ENCODE measurements around the gene ZNF519.

ZNF519 gene

DNA sequence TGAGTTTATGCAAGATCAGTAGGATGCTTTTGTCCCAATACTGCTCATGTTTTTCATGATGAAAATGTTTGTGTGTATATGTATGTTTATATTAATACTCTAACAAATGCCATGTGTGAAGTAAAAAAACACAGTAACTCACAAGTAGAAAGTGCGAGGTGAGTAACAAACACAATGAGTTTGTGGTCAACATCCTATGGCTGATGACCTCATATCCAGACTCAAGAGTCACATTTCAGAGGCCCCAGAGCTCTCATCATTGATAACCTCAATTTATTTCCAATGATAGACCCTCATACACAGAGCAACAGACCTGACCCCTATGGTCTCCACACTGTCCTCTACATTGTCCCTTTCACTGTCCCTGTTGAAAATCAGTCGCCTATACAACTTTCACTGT, 34.5 kb downstream of the ZNF519 start:
- DNase-seq (ENCODE audit: extremely low spot score) = no peak
- CTCF ChIA-PET = no interaction called here
- POLR2A ChIA-PET = no interaction called here
- TF ChIP-seq CTBP1 (IDR thresholded peaks at IDR 0.05; ENCODE audit: borderline replicate concordance) = no peak

DNA sequence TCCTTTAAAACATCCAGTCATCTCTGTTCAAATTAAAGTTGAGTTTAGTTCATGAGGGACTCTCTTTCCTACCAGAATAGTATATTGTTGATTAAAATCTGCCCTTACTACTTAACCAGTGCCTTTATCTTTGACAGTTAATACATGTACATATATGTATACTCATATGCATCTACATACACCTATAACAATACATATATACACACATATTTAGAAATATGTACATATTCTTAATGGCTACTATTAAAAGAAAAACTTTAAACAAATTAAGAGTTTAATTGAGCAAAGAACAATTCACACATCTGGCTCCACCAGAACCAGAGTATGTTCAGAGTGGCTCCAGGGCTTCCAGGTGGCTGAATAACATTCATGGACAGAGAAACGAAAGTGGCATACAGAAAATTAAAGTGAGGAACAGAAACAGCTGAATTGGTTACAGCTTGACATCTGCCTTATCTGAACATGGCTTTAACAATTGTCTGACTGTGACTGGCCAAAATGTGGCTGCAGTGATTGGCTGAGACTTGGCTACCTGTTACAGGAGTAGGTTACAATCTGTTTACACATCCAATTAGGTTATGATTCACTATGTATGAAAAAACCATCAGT, 38.8 kb downstream of the ZNF519 start:
- ChIA-PET POLR2A (no interaction called here), CTCF (interaction anchor here (0.8 kb wide), 1 partner anchor 9 kb away, joined by 3 read pairs; no protein-coding TSS in a partner anchor)
- DNase-seq (ENCODE audit: extremely low spot score) = no peak
- TF ChIP-seq SP1 (IDR thresholded peaks at IDR 0.05) (no peak), CTBP1 (IDR thresholded peaks at IDR 0.05; ENCODE audit: borderline replicate concordance) (no peak), BHLHE40 (IDR thresholded peaks at IDR 0.05; ENCODE audit: borderline replicate concordance) (no peak), TARDBP (IDR thresholded peaks at IDR 0.05) (no peak), L3MBTL2 (conservative IDR thresholded peaks at IDR 0.05) (no peak), SUZ12 (IDR thresholded peaks at IDR 0.05) (no peak), FOXM1 (IDR thresholded peaks at IDR 0.05; ENCODE audit: borderline replicate concordance) (no peak), NFRKB (IDR thresholded peaks at IDR 0.05) (no peak), FOXK2 (IDR thresholded peaks at IDR 0.05) (no peak)
- TF ChIP-seq, protein P1, sequence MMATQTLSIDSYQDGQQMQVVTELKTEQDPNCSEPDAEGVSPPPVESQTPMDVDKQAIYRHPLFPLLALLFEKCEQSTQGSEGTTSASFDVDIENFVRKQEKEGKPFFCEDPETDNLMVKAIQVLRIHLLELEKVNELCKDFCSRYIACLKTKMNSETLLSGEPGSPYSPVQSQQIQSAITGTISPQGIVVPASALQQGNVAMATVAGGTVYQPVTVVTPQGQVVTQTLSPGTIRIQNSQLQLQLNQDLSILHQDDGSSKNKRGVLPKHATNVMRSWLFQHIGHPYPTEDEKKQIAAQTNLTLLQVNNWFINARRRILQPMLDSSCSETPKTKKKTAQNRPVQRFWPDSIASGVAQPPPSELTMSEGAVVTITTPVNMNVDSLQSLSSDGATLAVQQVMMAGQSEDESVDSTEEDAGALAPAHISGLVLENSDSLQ (IDR thresholded peaks at IDR 0.05) = no peak

DNA sequence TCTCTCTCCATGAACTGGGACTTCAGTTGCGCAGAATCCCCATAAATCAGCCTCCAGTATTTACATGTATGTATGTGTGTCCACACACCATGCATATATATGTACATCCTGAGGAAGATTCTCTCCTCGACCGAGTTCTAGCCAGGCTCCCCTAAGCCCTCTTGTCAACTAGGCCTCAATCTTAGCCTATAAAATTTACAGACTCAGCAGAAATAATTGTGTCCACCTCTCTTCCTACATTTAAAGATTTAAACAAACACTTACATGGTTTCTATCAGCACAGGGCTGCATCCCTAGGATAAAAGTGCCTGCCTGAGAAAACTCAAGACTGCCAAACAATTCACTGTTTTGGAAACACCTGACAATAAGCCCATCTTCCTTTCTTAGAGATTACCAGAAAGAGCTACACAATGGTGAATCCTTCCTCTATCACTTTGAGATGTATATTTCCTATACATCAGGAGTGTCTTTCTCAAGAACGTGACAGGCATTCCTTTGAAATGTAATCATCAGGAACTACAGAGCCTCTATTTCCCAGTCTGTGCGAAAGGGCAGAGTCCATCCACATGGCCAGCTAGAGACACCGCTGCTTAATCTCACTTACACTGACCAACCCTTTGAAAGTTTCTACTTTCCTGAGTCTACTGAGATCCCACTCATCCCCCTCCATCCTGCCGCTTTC, 39.5 kb downstream of the ZNF519 start:
- TF ChIP-seq FOXA1 (IDR thresholded peaks at IDR 0.05) (no peak), SP1 (IDR thresholded peaks at IDR 0.05) (no peak), LEF1 (IDR thresholded peaks at IDR 0.05; ENCODE audit: borderline replicate concordance) (no peak), ARNT (IDR thresholded peaks at IDR 0.05) (no peak), FOXK2 (IDR thresholded peaks at IDR 0.05) (no peak), CTBP1 (IDR thresholded peaks at IDR 0.05; ENCODE audit: borderline replicate concordance) (no peak), L3MBTL2 (conservative IDR thresholded peaks at IDR 0.05) (no peak)
- TF ChIP-seq, protein P1 (IDR thresholded peaks at IDR 0.05) = no peak
- ChIA-PET CTCF (no interaction called here), POLR2A (no interaction called here)
- no peak for DNase-seq (ENCODE audit: extremely low spot score)

DNA sequence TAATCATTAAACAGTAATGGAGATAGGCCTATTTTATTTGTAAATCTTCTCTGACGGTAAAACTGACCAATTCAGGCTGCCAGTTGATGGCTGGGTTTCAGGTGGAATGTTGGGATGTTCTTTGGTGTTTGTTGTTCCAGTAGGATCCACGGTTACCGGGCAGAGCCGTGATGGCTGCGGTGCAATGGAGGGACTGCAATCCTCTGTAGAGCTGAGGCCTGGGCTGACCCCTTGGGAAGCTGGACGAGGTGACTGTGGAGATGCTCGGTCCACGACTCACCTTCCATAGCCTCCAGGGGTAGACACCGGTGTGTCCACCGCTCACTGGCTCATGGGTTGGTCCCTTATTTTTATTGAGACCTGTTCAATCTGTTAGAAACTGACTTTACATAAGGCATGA, 42.5 kb downstream of the ZNF519 start:
- ChIA-PET CTCF (no interaction called here), POLR2A (no interaction called here)
- DNase-seq (ENCODE audit: extremely low spot score) = no peak
- TF ChIP-seq SUZ12 (IDR thresholded peaks at IDR 0.05) (no peak), TARDBP (IDR thresholded peaks at IDR 0.05) (no peak), FOXM1 (IDR thresholded peaks at IDR 0.05; ENCODE audit: borderline replicate concordance) (no peak), LEF1 (IDR thresholded peaks at IDR 0.05; ENCODE audit: borderline replicate concordance) (no peak), L3MBTL2 (conservative IDR thresholded peaks at IDR 0.05) (no peak), CTBP1 (IDR thresholded peaks at IDR 0.05; ENCODE audit: borderline replicate concordance) (no peak), FOXA1 (IDR thresholded peaks at IDR 0.05) (no peak), FOXK2 (IDR thresholded peaks at IDR 0.05) (no peak), HDGF (IDR thresholded peaks at IDR 0.05; ENCODE audit: borderline replicate concordance) (no peak), NFRKB (IDR thresholded peaks at IDR 0.05) (no peak), ELF4 (IDR thresholded peaks at IDR 0.05) (no peak), ARNT (IDR thresholded peaks at IDR 0.05) (no peak), ZNF384 (IDR thresholded peaks at IDR 0.05) (no peak), BHLHE40 (IDR thresholded peaks at IDR 0.05; ENCODE audit: borderline replicate concordance) (no peak), SP1 (IDR thresholded peaks at IDR 0.05) (no peak)
- TF ChIP-seq, protein P1 (IDR thresholded peaks at IDR 0.05) = no peak

DNA sequence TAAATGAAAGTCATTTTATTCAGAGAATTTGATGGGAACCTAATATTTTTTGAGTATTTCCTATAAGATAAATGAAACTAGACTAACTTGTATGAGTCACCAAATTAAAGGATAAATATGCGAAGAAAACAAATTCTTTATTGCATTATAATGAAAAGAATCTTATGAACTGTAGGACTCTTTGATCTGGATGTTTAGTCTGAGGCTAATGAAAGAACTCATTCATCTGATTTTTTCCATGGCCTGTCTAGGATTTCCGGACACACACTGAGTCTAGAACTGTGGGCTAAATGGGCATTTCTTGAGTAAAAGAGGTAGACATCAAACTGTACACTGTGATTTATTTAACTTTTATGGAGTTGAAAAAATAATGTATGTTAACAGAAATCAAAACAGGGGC, 43.0 kb downstream of the ZNF519 start:
- CTCF ChIA-PET = no interaction called here

More for the DNA sequence above, 43.0 kb downstream of the ZNF519 start:
- no peak for TF ChIP-seq ZNF384 (IDR thresholded peaks at IDR 0.05)
- no peak for TF ChIP-seq SP1 (IDR thresholded peaks at IDR 0.05)
- TF ChIP-seq FOXA1 (IDR thresholded peaks at IDR 0.05) = no peak
- TF ChIP-seq TARDBP (IDR thresholded peaks at IDR 0.05) = no peak
- no peak for TF ChIP-seq L3MBTL2 (conservative IDR thresholded peaks at IDR 0.05)
- TF ChIP-seq NFRKB (IDR thresholded peaks at IDR 0.05) = no peak
- no peak for TF ChIP-seq HDGF (IDR thresholded peaks at IDR 0.05; ENCODE audit: borderline replicate concordance)
- no peak for TF ChIP-seq FOXM1 (IDR thresholded peaks at IDR 0.05; ENCODE audit: borderline replicate concordance)
- TF ChIP-seq ARNT (IDR thresholded peaks at IDR 0.05) = no peak
- TF ChIP-seq FOXK2 (IDR thresholded peaks at IDR 0.05) = no peak
- no peak for TF ChIP-seq SUZ12 (IDR thresholded peaks at IDR 0.05)
- no peak for TF ChIP-seq CTBP1 (IDR thresholded peaks at IDR 0.05; ENCODE audit: borderline replicate concordance)
- TF ChIP-seq BHLHE40 (IDR thresholded peaks at IDR 0.05; ENCODE audit: borderline replicate concordance) = no peak
- TF ChIP-seq, protein P1 (IDR thresholded peaks at IDR 0.05) = no peak
- TF ChIP-seq ELF4 (IDR thresholded peaks at IDR 0.05) = no peak
- no peak for TF ChIP-seq LEF1 (IDR thresholded peaks at IDR 0.05; ENCODE audit: borderline replicate concordance)
- DNase-seq (ENCODE audit: extremely low spot score) = no peak
- POLR2A ChIA-PET = no interaction called here
